ENCODE data around the gene MZT2B. TPM values are rescaled to one million over a fixed set of nuclear protein-coding genes. Genes with fewer than 3 reads are reported as not detected.
A peak's percentile ranks its signal among the peaks of the same experiment; 100 is the strongest.
"Not testable (repeated sequence)": the region's sequence is repeated elsewhere in the genome, so short reads cannot be mapped to it uniquely, and the experiment has no call there.

The MZT2B gene
- total and polyA plus RNA-seq, 2 experiments from 2014 or later, result 70.9 to 233 TPM

DNA sequence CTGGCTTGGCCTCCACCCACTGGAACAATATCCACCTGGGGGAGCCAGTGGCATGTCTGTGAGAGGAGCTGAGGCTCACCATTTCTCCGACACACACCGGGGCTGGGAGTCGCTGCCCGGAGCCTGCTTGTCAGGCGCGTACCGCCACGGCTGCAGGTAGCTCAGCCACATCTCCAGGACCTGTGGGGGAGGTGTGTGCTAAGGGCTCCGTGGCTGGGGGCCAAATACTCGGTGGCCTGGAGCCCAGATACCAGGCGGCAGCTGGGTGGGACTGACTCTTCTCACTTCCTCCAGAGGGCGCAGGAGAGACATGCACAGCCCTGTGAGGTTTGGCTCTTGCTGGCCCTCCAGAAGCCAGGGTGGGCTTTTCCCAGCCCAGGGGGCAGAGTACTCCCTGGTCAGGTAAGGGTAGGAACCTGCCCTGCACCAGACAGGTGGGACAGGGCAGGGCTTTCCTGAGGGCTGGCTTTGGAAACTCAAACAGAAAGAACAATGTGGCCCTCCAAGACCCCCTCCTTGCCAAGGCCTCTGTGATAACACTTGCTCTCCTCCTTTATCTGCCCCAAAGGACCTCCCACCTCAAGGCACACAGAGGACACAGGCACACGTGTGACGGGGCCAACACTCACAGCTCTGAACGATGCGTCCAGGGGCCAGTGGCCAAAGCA is 26.0 kb upstream of the MZT2B start:
- not testable (repeated sequence) for H3K9me3 Mint-ChIP-seq; H3K27ac ChIP-seq (ENCODE audit: low read depth)

DNA sequence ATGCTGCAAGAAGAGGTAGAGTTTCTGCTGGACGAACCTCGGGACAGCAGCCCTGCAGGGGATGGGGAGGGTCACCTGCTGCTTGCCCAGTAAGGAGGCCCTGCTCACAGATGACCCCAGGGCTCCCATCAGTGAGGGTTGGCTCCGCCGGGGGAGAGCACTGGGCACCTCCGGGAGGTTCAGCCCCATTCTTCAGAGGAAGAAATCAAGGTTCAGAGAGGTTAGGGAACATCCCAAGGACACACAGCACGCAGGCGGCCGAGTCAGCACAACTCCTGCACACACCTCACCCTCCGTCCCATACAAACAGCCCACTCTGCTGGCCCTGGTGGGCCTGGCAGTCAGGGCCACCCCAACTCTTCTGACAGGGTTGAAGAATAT is 25.4 kb upstream of the MZT2B start:
- Histone ChIP-seq H4K20me1 (replicated peaks; ENCODE audit: insufficient read depth) (no peaks in the 10 kb centered on the region; the same call in 1 of the 2 replicates), H3K4me3 (no peak overlapping the region), H3K36me3 (ENCODE audit: insufficient read depth) (no peaks in the 10 kb centered on the region), H3F3A (replicated peaks; ENCODE audit: low read depth) (no peaks in the 10 kb centered on the region), H3K4me1 (ENCODE audit: insufficient read depth) (no peaks in the 10 kb centered on the region), H3K27me3 (ENCODE audit: insufficient read depth) (no peaks in the 10 kb centered on the region), H2AFZ (no peak overlapping the region), H3K9me2 (ENCODE audit: insufficient read depth) (no peaks in the 10 kb centered on the region), H3K27ac (ENCODE audit: low read depth) (no peak overlapping the region), H3K4me2 (no peak overlapping the region), H3K79me2 (replicated peaks; ENCODE audit: insufficient read depth) (no peaks in the 10 kb centered on the region)
- peaks cover 3% of the 10 kb centered on the region; the same call in 2 of the 3 replicates for H3K4me1 Mint-ChIP-seq
- peaks cover 35% of the 10 kb centered on the region for H3K36me3 Mint-ChIP-seq (ENCODE audit: low read depth)
- peak overlapping the region; percentile 31; the same call in 1 of the 2 replicates for H3K27ac Mint-ChIP-seq
- H3K27me3 Mint-ChIP-seq (ENCODE audit: insufficient read depth, low read depth, poor library complexity), result peaks cover 11% of the 10 kb centered on the region
- DNase-seq (ENCODE audit: low spot score) (no peak), ATAC-seq (no peak)
- H3K4me3 Mint-ChIP-seq, result no peak overlapping the region
- TF ChIP-seq, protein P1, sequence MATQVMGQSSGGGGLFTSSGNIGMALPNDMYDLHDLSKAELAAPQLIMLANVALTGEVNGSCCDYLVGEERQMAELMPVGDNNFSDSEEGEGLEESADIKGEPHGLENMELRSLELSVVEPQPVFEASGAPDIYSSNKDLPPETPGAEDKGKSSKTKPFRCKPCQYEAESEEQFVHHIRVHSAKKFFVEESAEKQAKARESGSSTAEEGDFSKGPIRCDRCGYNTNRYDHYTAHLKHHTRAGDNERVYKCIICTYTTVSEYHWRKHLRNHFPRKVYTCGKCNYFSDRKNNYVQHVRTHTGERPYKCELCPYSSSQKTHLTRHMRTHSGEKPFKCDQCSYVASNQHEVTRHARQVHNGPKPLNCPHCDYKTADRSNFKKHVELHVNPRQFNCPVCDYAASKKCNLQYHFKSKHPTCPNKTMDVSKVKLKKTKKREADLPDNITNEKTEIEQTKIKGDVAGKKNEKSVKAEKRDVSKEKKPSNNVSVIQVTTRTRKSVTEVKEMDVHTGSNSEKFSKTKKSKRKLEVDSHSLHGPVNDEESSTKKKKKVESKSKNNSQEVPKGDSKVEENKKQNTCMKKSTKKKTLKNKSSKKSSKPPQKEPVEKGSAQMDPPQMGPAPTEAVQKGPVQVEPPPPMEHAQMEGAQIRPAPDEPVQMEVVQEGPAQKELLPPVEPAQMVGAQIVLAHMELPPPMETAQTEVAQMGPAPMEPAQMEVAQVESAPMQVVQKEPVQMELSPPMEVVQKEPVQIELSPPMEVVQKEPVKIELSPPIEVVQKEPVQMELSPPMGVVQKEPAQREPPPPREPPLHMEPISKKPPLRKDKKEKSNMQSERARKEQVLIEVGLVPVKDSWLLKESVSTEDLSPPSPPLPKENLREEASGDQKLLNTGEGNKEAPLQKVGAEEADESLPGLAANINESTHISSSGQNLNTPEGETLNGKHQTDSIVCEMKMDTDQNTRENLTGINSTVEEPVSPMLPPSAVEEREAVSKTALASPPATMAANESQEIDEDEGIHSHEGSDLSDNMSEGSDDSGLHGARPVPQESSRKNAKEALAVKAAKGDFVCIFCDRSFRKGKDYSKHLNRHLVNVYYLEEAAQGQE (IDR thresholded peaks at IDR 0.05; ENCODE audit: unreplicated experiment), result no peak
- TF ChIP-seq STAT1 (IDR thresholded peaks at IDR 0.05; ENCODE audit: unreplicated experiment) (no peak), EZH2 (IDR thresholded peaks at IDR 0.05; ENCODE audit: low read depth, unreplicated experiment) (no peak), ZNF114 (CRISPR knock-in tag; IDR thresholded peaks at IDR 0.05) (no peak), JUNB (IDR thresholded peaks at IDR 0.05; ENCODE audit: unreplicated experiment) (no peak)
- no peaks in the 10 kb centered on the region for H3K9me3 Mint-ChIP-seq

More for the DNA sequence above, 26.0 kb upstream of the MZT2B start:
- H4K20me1 ChIP-seq (replicated peaks; ENCODE audit: insufficient read depth); H3F3A ChIP-seq (replicated peaks; ENCODE audit: low read depth); H2AFZ ChIP-seq; H3K4me2 ChIP-seq; H3K4me1 ChIP-seq (ENCODE audit: insufficient read depth); H3K79me2 ChIP-seq (replicated peaks; ENCODE audit: insufficient read depth); H3K4me3 ChIP-seq; H3K4me1 Mint-ChIP-seq; H3K4me3 Mint-ChIP-seq; H3K9me2 ChIP-seq (ENCODE audit: insufficient read depth); H3K27me3 ChIP-seq (ENCODE audit: insufficient read depth); H3K36me3 ChIP-seq (ENCODE audit: insufficient read depth): not testable (repeated sequence)
- peaks cover 10% of the 10 kb centered on the region for H3K27me3 Mint-ChIP-seq (ENCODE audit: insufficient read depth, low read depth, poor library complexity)
- ATAC-seq (peak; percentile 85), DNase-seq (ENCODE audit: low spot score) (peak; percentile 82)
- H3K27ac Mint-ChIP-seq, result peak overlapping the region; percentile 31; the same call in 1 of the 2 replicates
- H3K36me3 Mint-ChIP-seq (ENCODE audit: low read depth), result peaks cover 35% of the 10 kb centered on the region
- TF ChIP-seq, protein P2, sequence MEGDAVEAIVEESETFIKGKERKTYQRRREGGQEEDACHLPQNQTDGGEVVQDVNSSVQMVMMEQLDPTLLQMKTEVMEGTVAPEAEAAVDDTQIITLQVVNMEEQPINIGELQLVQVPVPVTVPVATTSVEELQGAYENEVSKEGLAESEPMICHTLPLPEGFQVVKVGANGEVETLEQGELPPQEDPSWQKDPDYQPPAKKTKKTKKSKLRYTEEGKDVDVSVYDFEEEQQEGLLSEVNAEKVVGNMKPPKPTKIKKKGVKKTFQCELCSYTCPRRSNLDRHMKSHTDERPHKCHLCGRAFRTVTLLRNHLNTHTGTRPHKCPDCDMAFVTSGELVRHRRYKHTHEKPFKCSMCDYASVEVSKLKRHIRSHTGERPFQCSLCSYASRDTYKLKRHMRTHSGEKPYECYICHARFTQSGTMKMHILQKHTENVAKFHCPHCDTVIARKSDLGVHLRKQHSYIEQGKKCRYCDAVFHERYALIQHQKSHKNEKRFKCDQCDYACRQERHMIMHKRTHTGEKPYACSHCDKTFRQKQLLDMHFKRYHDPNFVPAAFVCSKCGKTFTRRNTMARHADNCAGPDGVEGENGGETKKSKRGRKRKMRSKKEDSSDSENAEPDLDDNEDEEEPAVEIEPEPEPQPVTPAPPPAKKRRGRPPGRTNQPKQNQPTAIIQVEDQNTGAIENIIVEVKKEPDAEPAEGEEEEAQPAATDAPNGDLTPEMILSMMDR (conservative IDR thresholded peaks at IDR 0.05; ENCODE audit: low read depth in 2 of 2), result peak; percentile 57 to 81

DNA sequence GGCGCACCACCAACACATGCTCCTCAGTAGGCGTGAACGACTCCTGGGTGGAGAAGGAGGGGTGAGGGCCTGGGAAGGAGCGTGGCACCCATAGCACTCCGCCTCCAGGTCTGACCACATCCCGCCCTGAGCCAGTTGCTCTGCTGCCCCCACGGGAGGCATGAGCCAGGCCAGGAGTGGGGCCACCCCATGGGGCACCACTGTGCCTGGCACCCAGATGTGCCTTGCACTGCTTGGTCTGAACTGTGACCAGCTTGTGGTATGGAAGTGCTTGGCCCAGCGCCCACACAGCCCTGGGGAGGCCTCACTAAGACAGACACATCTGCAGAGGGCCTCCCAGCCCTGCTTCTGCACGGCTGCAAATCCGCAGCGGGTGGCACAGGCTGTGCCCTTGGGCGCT is 24.7 kb upstream of the MZT2B start:
- ATAC-seq; H3K4me3 Mint-ChIP-seq; H3K27ac ChIP-seq (ENCODE audit: low read depth); H3K9me3 Mint-ChIP-seq; H3K4me1 ChIP-seq (ENCODE audit: insufficient read depth); H4K20me1 ChIP-seq (replicated peaks; ENCODE audit: insufficient read depth); H3K4me2 ChIP-seq; H3K27ac Mint-ChIP-seq; H3K4me1 Mint-ChIP-seq; H2AFZ ChIP-seq; H3K9me2 ChIP-seq (ENCODE audit: insufficient read depth); H3K36me3 ChIP-seq (ENCODE audit: insufficient read depth); H3K79me2 ChIP-seq (replicated peaks; ENCODE audit: insufficient read depth); H3F3A ChIP-seq (replicated peaks; ENCODE audit: low read depth); DNase-seq (ENCODE audit: low spot score); H3K4me3 ChIP-seq; H3K27me3 ChIP-seq (ENCODE audit: insufficient read depth): not testable (repeated sequence)
- H3K36me3 Mint-ChIP-seq (ENCODE audit: low read depth), result peaks cover 35% of the 10 kb centered on the region
- peaks cover 11% of the 10 kb centered on the region for H3K27me3 Mint-ChIP-seq (ENCODE audit: insufficient read depth, low read depth, poor library complexity)

DNA sequence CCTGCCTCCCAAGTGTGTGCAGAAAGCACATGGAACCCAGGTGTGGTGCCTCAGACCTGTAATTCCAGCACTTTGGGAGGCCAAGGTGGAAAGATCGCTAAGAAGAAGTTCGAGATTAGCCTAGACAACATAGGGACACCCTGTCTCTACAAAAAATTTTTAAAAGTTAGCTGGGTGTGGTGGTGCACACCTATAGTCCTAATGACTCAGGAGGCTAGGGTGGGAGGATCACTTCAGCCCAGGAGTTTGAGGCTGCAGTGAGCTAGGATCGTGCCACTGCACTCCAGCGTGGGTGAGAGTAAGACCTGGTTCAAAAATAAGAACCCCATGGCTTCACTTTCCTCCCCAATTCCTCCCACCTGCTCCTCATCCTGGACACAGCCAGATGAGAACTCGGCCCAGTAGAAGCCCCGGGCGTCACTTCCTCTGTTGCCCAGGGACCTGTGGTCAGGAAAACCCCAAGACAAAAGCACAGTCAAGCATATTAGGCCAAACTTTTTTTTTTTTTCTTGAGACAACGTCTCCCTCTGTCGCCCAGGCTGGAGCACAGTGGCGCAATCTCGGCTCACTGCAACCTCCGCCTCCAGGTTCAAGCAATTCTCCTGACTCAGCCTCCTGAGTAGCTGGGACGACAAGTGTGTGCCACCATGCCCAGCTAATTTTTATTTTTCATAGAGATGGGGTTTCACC is 24.1 kb upstream of the MZT2B start:
- H3K27ac Mint-ChIP-seq; H3F3A ChIP-seq (replicated peaks; ENCODE audit: low read depth); H3K4me3 ChIP-seq; H3K79me2 ChIP-seq (replicated peaks; ENCODE audit: insufficient read depth); DNase-seq (ENCODE audit: low spot score); H3K9me2 ChIP-seq (ENCODE audit: insufficient read depth); H2AFZ ChIP-seq; H4K20me1 ChIP-seq (replicated peaks; ENCODE audit: insufficient read depth); H3K9me3 Mint-ChIP-seq; H3K36me3 ChIP-seq (ENCODE audit: insufficient read depth); ATAC-seq; H3K27ac ChIP-seq (ENCODE audit: low read depth); H3K4me3 Mint-ChIP-seq; H3K4me1 ChIP-seq (ENCODE audit: insufficient read depth); H3K27me3 ChIP-seq (ENCODE audit: insufficient read depth); H3K4me1 Mint-ChIP-seq; H3K4me2 ChIP-seq: not testable (repeated sequence)
- H3K27me3 Mint-ChIP-seq (ENCODE audit: insufficient read depth, low read depth, poor library complexity), result peaks cover 11% of the 10 kb centered on the region
- H3K36me3 Mint-ChIP-seq (ENCODE audit: low read depth), result peaks cover 39% of the 10 kb centered on the region

Data from GM23338 (cell line).